ENCODE measurements around the gene FAM221B. TPM values are rescaled to one million over a fixed set of nuclear protein-coding genes. Genes with fewer than 3 reads are reported as not detected.
A peak's percentile ranks its signal among the peaks of the same experiment; 100 is the strongest.

The FAM221B gene
- total RNA-seq, 4 donors from 2014 or later: not detected

- 76% methylated on average over 6 of the region's 6 CpGs for WGBS
- TF ChIP-seq CTCF (IDR thresholded peaks at IDR 0.05): no peak
- no peak for TF ChIP-seq POLR2AphosphoS5 (IDR thresholded peaks at IDR 0.05)
- TF ChIP-seq EP300 (IDR thresholded peaks at IDR 0.05): no peak
- TF ChIP-seq POLR2A (IDR thresholded peaks at IDR 0.05): no peak
- no peaks in the 10 kb centered on the region for H3K9me3 ChIP-seq
- peaks cover 10% of the 10 kb centered on the region for H3K4me1 ChIP-seq
- H3K4me3 ChIP-seq: no peak overlapping the region
- no peaks in the 10 kb centered on the region for H3K27me3 ChIP-seq
- no peak for DNase-seq (ENCODE audit: low spot score in 2 of 2)
- H3K36me3 ChIP-seq: peaks cover 18% of the 10 kb centered on the region
- no peak overlapping the region for H3K27ac ChIP-seq
These were observed 31.0 kb downstream of the FAM221B start for GRCh38 chr9:35797311-35798109.

GRCh38 chr9:35795695-35796094 lies 32.8 kb downstream of the FAM221B start:
- no peak for DNase-seq (ENCODE audit: low spot score in 2 of 2)
- Histone ChIP-seq H3K36me3 (peaks cover 4% of the 10 kb centered on the region), H3K27ac (no peak overlapping the region), H3K9me3 (no peaks in the 10 kb centered on the region), H3K27me3 (no peaks in the 10 kb centered on the region), H3K4me3 (no peak overlapping the region), H3K4me1 (peaks cover 25% of the 10 kb centered on the region)
- TF ChIP-seq POLR2AphosphoS5 (IDR thresholded peaks at IDR 0.05): no peak
- TF ChIP-seq CTCF (IDR thresholded peaks at IDR 0.05): no peak
- TF ChIP-seq EP300 (IDR thresholded peaks at IDR 0.05): no peak
- TF ChIP-seq POLR2A (IDR thresholded peaks at IDR 0.05): no peak

GRCh38 chr9:35793461-35793860 lies 35.1 kb downstream of the FAM221B start:
- DNase-seq (ENCODE audit: low spot score in 2 of 2): no peak
- WGBS: 56% methylated on average over 2 of the region's 2 CpGs
- Histone ChIP-seq H3K9me3 (no peaks in the 10 kb centered on the region), H3K36me3 (no peaks in the 10 kb centered on the region), H3K4me1 (peaks cover 32% of the 10 kb centered on the region), H3K27me3 (no peaks in the 10 kb centered on the region), H3K27ac (no peak overlapping the region), H3K4me3 (no peak overlapping the region)
- TF ChIP-seq EP300 (IDR thresholded peaks at IDR 0.05): no peak
- TF ChIP-seq POLR2A (IDR thresholded peaks at IDR 0.05): no peak
- no peak for TF ChIP-seq POLR2AphosphoS5 (IDR thresholded peaks at IDR 0.05)
- no peak for TF ChIP-seq CTCF (IDR thresholded peaks at IDR 0.05)

- Histone ChIP-seq H3K36me3 (no peaks in the 10 kb centered on the region), H3K9me3 (no peaks in the 10 kb centered on the region), H3K27me3 (no peaks in the 10 kb centered on the region), H3K4me1 (peaks cover 32% of the 10 kb centered on the region), H3K27ac (no peak overlapping the region), H3K4me3 (peak overlapping the region; percentile 54)
- 76% methylated on average over 2 of the region's 14 CpGs for WGBS
- no peak for TF ChIP-seq EP300 (IDR thresholded peaks at IDR 0.05)
- TF ChIP-seq POLR2AphosphoS5 (IDR thresholded peaks at IDR 0.05): no peak
- no peak for TF ChIP-seq CTCF (IDR thresholded peaks at IDR 0.05)
- no peak for TF ChIP-seq POLR2A (IDR thresholded peaks at IDR 0.05)
- DNase-seq (ENCODE audit: low spot score in 2 of 2): no peak
These were observed 35.7 kb downstream of the FAM221B start for GRCh38 chr9:35792826-35793225.

GRCh38 chr9:35792024-35792813 lies 36.3 kb downstream of the FAM221B start:
- Histone ChIP-seq H3K27me3 (no peaks in the 10 kb centered on the region), H3K9me3 (no peaks in the 10 kb centered on the region), H3K36me3 (no peaks in the 10 kb centered on the region), H3K4me1 (peaks cover 32% of the 10 kb centered on the region), H3K27ac (peak overlapping the region; percentile 70), H3K4me3 (peak overlapping the region; percentile 54)
- no peak for TF ChIP-seq POLR2A (IDR thresholded peaks at IDR 0.05)
- no peak for TF ChIP-seq EP300 (IDR thresholded peaks at IDR 0.05)
- TF ChIP-seq CTCF (IDR thresholded peaks at IDR 0.05): no peak
- no peak for TF ChIP-seq POLR2AphosphoS5 (IDR thresholded peaks at IDR 0.05)
- WGBS: 68% methylated on average over 24 of the region's 34 CpGs
- DNase-seq (ENCODE audit: low spot score in 2 of 2): peak; percentile 71 to 81
